ENCODE data around the gene KCNIP1.

GRCh38 chr5:170486371-170486770 is 17.4 kb upstream of the KCNIP1 start:
- no peak for TF ChIP-seq EZH2 (IDR thresholded peaks at IDR 0.05)
- no peak for TF ChIP-seq POLR2AphosphoS5 (IDR thresholded peaks at IDR 0.05; ENCODE audit: borderline replicate concordance, low read depth, low read length)
- TF ChIP-seq FOXP2 (optimal IDR thresholded peaks at IDR 0.05; ENCODE audit: control extremely low read depth, extremely low read length, insufficient read depth): no peak
